Vagina (tissue), 2 donors: ENCODE results near the gene SVEP1. TPM values are rescaled to one million over a fixed set of nuclear protein-coding genes. Genes with fewer than 3 reads are reported as not detected.

Experiments used
- DNase-seq, 2 donors: peaks; one replicate each; pipeline ENCODE4 v3.0.0-alpha.2; 2017; ENCODE audit errors: extremely low spot score in 2 of 2
- H3K27ac ChIP-seq: fragments of 200-600 bp; sonication (generic); one replicate; pipeline ENCODE4 v1.5.1; 2019
- H3K27me3 ChIP-seq: fragments of 200-600 bp; sonication (generic); one replicate; pipeline ENCODE4 v1.5.1; 2019
- H3K36me3 ChIP-seq, 2 donors: fragments of 200-600 bp; sonication (generic); one replicate each; pipeline ENCODE4 v1.5.1; 2017 to 2019
- H3K4me1 ChIP-seq: fragments of 200-600 bp; sonication (generic); one replicate; pipeline ENCODE4 v1.5.1; 2019
- H3K4me3 ChIP-seq, 2 donors: fragments of 200-600 bp; sonication (generic); 1 replicate in 1 of 2; 2 replicates in 1 of 2; pipeline ENCODE4 v1.5.1; 2016 to 2019
- H3K9me3 ChIP-seq: fragments of 200-600 bp; sonication (generic); one replicate; pipeline ENCODE4 v1.5.1; 2019
- CTCF ChIP-seq, 3 experiments: fragments of 450-650 bp in 2 of 3; fragments of 200-600 bp in 1 of 3; sonication (generic) in 1 of 3; IDR thresholded peaks; one replicate each; pipeline ENCODE4 v1.5.1; 2017 to 2019; ENCODE audit warnings: antibody characterized with exemption in 3 of 3, mild to moderate bottlenecking in 2 of 3, moderate library complexity in 2 of 3
- POLR2A ChIP-seq, 2 donors: fragments of 450-650 bp; IDR thresholded peaks; one replicate each; pipeline ENCODE4 v1.6.1; 2017; ENCODE audit warnings: antibody characterized with exemption in 2 of 2, mild to moderate bottlenecking in 2 of 2, moderate library complexity in 2 of 2
- POLR2AphosphoS5 ChIP-seq, 2 donors: sonication (generic); formaldehyde crosslinking; IDR thresholded peaks; one replicate each; pipeline ENCODE4 v1.9.0; 2017; ENCODE audit warnings: antibody characterized with exemption in 2 of 2, mild to moderate bottlenecking in 2 of 2, low read depth in 1 of 2; ENCODE audit not compliant: insufficient read depth in 1 of 2
- intact Hi-C: fragments of 100-400 bp; cut with DNase I; formaldehyde crosslinking; loops from one replicate; pipeline ENCODE4 v1.15.1; 2023
- total RNA-seq: library from RNA; depleted of rRNA; stranded (reverse); fragments of >200 nt; gene quantifications from one replicate; pipeline ENCODE4 v1.2.3, GENCODE V29; 2016

Gene SVEP1
- total RNA-seq, 1 donor from 2014 or later = 84.5 TPM

DNA sequence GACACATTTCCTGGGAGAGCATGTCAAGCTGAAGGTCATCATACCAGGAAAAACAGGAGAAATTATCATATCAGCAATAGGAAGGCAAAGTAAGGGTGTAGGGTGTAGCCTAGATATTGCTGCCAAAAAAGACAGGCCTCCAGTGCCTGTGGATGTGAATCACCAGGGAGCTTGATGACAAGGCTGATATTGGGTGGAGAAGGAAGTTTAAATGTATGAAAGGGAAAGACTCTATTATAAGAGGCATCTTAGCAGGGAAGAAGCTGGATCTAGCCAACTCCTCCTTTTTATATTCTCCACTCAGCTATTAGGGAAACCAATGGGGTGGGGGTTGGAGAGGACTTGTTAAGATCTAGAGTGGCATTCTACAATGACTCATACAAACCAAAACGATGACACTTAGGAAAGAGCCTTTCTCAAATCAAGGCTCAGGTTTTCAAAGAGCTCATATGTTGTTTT, 228.5 kb downstream of the SVEP1 start:
- peak overlapping the region; percentile 59 for H3K27ac ChIP-seq
- intact Hi-C loops = no loop called here

DNA sequence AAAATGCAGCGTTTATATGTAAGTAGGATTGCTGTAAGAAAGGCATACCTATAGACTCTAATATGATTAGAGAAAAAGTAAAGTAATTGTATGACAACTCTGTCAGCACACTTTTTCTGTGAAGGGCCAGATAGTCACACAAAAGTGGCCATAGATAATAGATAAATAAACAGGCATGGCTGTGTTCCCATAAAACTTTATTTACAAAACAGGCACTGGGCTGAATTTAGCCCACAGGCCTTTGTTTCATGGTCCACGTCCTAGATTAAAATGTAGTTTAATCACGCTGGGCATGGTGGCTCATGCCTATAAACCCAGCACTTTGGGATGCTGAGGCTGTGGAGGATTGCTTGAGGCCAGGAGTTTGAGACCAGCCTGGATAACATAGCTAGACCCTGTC, 233.2 kb downstream of the SVEP1 start:
- no peak overlapping the region for H3K4me3 ChIP-seq
- no peak overlapping the region for H3K27ac ChIP-seq
- no peaks in the 10 kb centered on the region for H3K27me3 ChIP-seq
- peaks cover 15% of the 10 kb centered on the region for H3K4me1 ChIP-seq
- intact Hi-C loops = no loop called here
- no peaks in the 10 kb centered on the region for H3K9me3 ChIP-seq
- TF ChIP-seq CTCF (IDR thresholded peaks at IDR 0.05) = no peak
- H3K36me3 ChIP-seq = no peaks in the 10 kb centered on the region
- no peak for DNase-seq

More for the DNA sequence above, 228.5 kb downstream of the SVEP1 start:
- H3K27me3 ChIP-seq = no peaks in the 10 kb centered on the region
- H3K4me3 ChIP-seq = no peak overlapping the region
- DNase-seq = no peak
- peaks cover 21% of the 10 kb centered on the region for H3K4me1 ChIP-seq
- peak in 1 of 2 donors; percentile 37 for TF ChIP-seq POLR2AphosphoS5 (IDR thresholded peaks at IDR 0.05; ENCODE audit: insufficient read depth in 1 of 2, low read depth in 1 of 2)
- TF ChIP-seq CTCF (IDR thresholded peaks at IDR 0.05) = no peak
- H3K36me3 ChIP-seq = no peaks in the 10 kb centered on the region
- H3K9me3 ChIP-seq = no peaks in the 10 kb centered on the region

DNA sequence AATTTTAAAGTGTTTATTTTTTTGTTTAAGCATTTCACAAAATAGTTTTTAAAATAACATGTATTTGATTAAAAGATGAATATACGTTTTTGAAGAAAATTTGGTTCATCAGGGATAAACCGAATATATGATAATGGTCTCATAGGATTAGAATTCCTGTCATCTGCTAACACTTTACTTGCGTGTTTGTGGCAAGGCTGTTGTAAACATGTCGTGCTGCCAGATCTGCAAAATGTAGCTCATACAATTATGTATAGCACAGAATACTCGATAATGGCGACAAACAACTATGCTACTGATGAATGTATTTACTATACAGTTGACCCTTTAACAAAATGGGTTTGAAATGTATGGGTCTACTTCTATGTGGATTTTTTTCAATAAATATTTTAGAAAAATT, 234.7 kb downstream of the SVEP1 start:
- no peak overlapping the region for H3K4me3 ChIP-seq
- no peaks in the 10 kb centered on the region for H3K36me3 ChIP-seq
- H3K9me3 ChIP-seq = no peaks in the 10 kb centered on the region
- no peak for TF ChIP-seq POLR2A (IDR thresholded peaks at IDR 0.05)
- TF ChIP-seq POLR2AphosphoS5 (IDR thresholded peaks at IDR 0.05; ENCODE audit: insufficient read depth in 1 of 2, low read depth in 1 of 2) = no peak
- TF ChIP-seq CTCF (IDR thresholded peaks at IDR 0.05) = no peak
- no peaks in the 10 kb centered on the region for H3K27me3 ChIP-seq
- H3K27ac ChIP-seq = no peak overlapping the region
- DNase-seq = no peak
- peaks cover 5% of the 10 kb centered on the region for H3K4me1 ChIP-seq
- intact Hi-C loops = no loop called here

DNA sequence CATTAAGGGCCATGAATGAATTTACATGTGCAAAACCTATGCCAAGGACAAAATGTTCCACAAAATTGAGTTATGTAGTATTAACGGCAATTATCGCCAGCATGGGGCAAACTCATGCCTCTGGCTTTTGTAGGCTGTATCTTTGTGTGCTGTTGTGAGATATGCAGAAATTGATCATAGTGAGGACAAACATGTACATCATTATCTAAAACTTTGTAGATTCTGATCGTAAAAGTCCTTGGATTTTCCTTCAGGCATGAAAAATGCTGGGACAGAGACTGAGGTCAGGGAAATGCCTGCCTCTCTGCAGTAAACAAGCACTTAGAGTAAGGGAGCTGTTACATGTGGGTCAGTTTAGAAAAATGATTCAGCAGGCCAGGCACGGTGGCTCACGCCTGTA, 236.0 kb downstream of the SVEP1 start:
- no peak overlapping the region for H3K27ac ChIP-seq
- no peak overlapping the region for H3K4me3 ChIP-seq
- no peaks in the 10 kb centered on the region for H3K36me3 ChIP-seq
- DNase-seq = no peak
- no peaks in the 10 kb centered on the region for H3K9me3 ChIP-seq
- H3K4me1 ChIP-seq = no peaks in the 10 kb centered on the region
- TF ChIP-seq POLR2AphosphoS5 (IDR thresholded peaks at IDR 0.05; ENCODE audit: insufficient read depth in 1 of 2, low read depth in 1 of 2) = no peak
- no peak for TF ChIP-seq CTCF (IDR thresholded peaks at IDR 0.05)
- TF ChIP-seq POLR2A (IDR thresholded peaks at IDR 0.05) = no peak
- H3K27me3 ChIP-seq = no peaks in the 10 kb centered on the region
- intact Hi-C loops = no loop called here

DNA sequence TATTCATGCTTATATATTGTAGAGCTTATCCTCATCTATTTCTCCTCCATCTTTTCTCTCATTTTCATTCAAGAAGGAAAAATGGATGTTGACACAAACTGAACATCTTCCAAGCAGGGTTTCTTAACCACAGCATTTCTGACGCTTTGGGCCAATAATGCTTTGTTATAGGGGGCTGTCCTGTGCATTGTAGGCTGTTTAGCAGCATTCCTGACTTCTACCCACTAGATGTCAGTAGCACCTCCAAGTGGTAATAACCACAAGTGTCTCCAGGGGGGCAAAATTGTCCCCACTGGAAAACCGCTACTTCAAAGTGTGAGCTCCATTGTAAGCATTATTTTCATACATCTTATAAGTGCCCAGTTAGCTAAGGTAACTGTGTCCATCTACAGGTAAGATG, 239.2 kb downstream of the SVEP1 start:
- no peak for DNase-seq
- TF ChIP-seq POLR2A (IDR thresholded peaks at IDR 0.05) (no peak), CTCF (IDR thresholded peaks at IDR 0.05) (no peak), POLR2AphosphoS5 (IDR thresholded peaks at IDR 0.05; ENCODE audit: insufficient read depth in 1 of 2, low read depth in 1 of 2) (no peak)
- Histone ChIP-seq H3K36me3 (no peaks in the 10 kb centered on the region), H3K9me3 (no peaks in the 10 kb centered on the region), H3K4me1 (no peaks in the 10 kb centered on the region), H3K27me3 (no peaks in the 10 kb centered on the region), H3K27ac (no peak overlapping the region), H3K4me3 (no peak overlapping the region)
- intact Hi-C loops = no loop called here
